A549 (cell line): Measurements from ENCODE around the gene SMCO2. TPM values are rescaled to one million over a fixed set of nuclear protein-coding genes. Genes with fewer than 3 reads are reported as not detected.

ENCODE experiments used
- ATAC-seq, 2 experiments: fragments of 200-7000 bp in 1 of 2; fragments of >200 bp in 1 of 2; cut with Nextera tagmentation in 1 of 2; cut with Tn5 transposase in 1 of 2; 3 replicates each; pipeline versions ENCODE4 v1.8.0 to v1.9.1; 2018 to 2020; ENCODE audit warnings: mild to moderate bottlenecking in 1 of 2, moderate library complexity in 1 of 2
- CTCF ChIA-PET: fragments of 300-600 bp; sonication (Branson Sonifier 250); formaldehyde crosslinking; extraction: SDS; loops from one replicate; lab custom pipeline; 2021; ENCODE audit warnings: antibody characterized with exemption, inconsistent platforms; lab: Yijun Ruan, JAX
- POLR2A ChIA-PET: fragments of 350-600 bp; formaldehyde crosslinking; extraction: SDS; loops from one replicate; lab custom pipeline; 2021; ENCODE audit warnings: antibody characterized with exemption, inconsistent platforms; lab: Yijun Ruan, JAX
- DNase-seq, 2 experiments: peaks; one replicate each; pipeline versions ENCODE4 v3.0.0 to v3.0.0-alpha.2; 2011 to 2016; ENCODE audit warnings: low read depth in 1 of 2, low spot score in 1 of 2
- FAIRE-seq: peaks from 2 replicates; lab custom pipeline; 2011; peaks lifted over from hg19 to GRCh38; lab: Jason Lieb, UNC
- H3K27ac ChIP-seq, 2 experiments: fragments of >200 bp; sonication (Bioruptor Twin); formaldehyde crosslinking; 3 replicates each; pipeline ENCODE4 v1.5.1; 2016 to 2017
- H3K4me1 ChIP-seq: fragments of >200 bp; sonication (Bioruptor Twin); formaldehyde crosslinking; 3 replicates; pipeline ENCODE4 v1.6.1; 2016
- H3K4me2 ChIP-seq: fragments of >200 bp; sonication (Bioruptor Twin); formaldehyde crosslinking; 3 replicates; pipeline ENCODE4 v1.6.1; 2016
- H3K4me3 ChIP-seq: fragments of >200 bp; sonication (Bioruptor Twin); formaldehyde crosslinking; 3 replicates; pipeline ENCODE4 v1.5.1; 2016
- H3K9me3 ChIP-seq: fragments of >200 bp; sonication (Bioruptor Twin); formaldehyde crosslinking; 3 replicates; pipeline ENCODE4 v1.6.1; 2016
- CEBPB ChIP-seq, 2 experiments: fragments of >200 bp in 1 of 2; sonication (Bioruptor Twin) in 1 of 2; formaldehyde crosslinking in 1 of 2; IDR thresholded peaks; 2 replicates each; pipeline ENCODE4 v1.6.1; 2012 to 2016
- CHD2 ChIP-seq: fragments of 150-350 bp; IDR thresholded peaks from 2 replicates; pipeline ENCODE4 v1.6.1; 2014; ENCODE audit warnings: low read length; ENCODE audit not compliant: partially characterized antibody
- CHD4 ChIP-seq: fragments of 200-600 bp; sonication (generic); IDR thresholded peaks from 2 replicates; pipeline ENCODE4 v1.6.1; 2016; ENCODE audit warnings: antibody characterized with exemption, mild to moderate bottlenecking, borderline replicate concordance
- EHF ChIP-seq: fragments of 250-450 bp; sonication (Bioruptor Pico); IDR thresholded peaks from 2 replicates; pipeline ENCODE4 v1.5.0; 2020; ENCODE audit warnings: mild to moderate bottlenecking
- EP300 ChIP-seq, 2 experiments: fragments of >200 bp; sonication (Bioruptor Twin); formaldehyde crosslinking; IDR thresholded peaks; 2 replicates in 1 of 2; 3 replicates in 1 of 2; pipeline ENCODE4 v1.6.1; 2016 to 2017
- ESRRA ChIP-seq: fragments of 150-350 bp; IDR thresholded peaks from 2 replicates; pipeline ENCODE4 v1.6.1; 2014; ENCODE audit warnings: mild to moderate bottlenecking, low read length, borderline replicate concordance
- HOXA7 ChIP-seq: fragments of 250-450 bp; sonication (Bioruptor Pico); IDR thresholded peaks from 2 replicates; pipeline ENCODE4 v1.5.0; 2020; ENCODE audit warnings: mild to moderate bottlenecking, moderate library complexity
- HOXB13 ChIP-seq: fragments of 250-450 bp; sonication (Bioruptor Pico); IDR thresholded peaks from 2 replicates; pipeline ENCODE4 v1.5.0; 2020; ENCODE audit warnings: low read depth, mild to moderate bottlenecking, moderate library complexity
- JUNB ChIP-seq: fragments of >200 bp; sonication (Bioruptor Twin); formaldehyde crosslinking; IDR thresholded peaks from 2 replicates; pipeline ENCODE4 v1.6.1; 2016
- KDM1A ChIP-seq: fragments of 200-600 bp; sonication (generic); IDR thresholded peaks from 2 replicates; pipeline ENCODE4 v1.6.1; 2016; ENCODE audit warnings: low read depth, mild to moderate bottlenecking
- KDM5A ChIP-seq: fragments of 200-600 bp; sonication (generic); IDR thresholded peaks from 2 replicates; pipeline ENCODE4 v1.6.1; 2016; ENCODE audit warnings: antibody characterized with exemption, mild to moderate bottlenecking
- MAFK ChIP-seq: fragments of 450-650 bp; IDR thresholded peaks from 2 replicates; pipeline ENCODE4 v1.6.1; 2014; ENCODE audit not compliant: partially characterized antibody
- MAZ ChIP-seq: fragments of 150-350 bp; IDR thresholded peaks from 2 replicates; pipeline ENCODE4 v1.6.1; 2014; ENCODE audit warnings: antibody characterized with exemption, low read depth, low read length, borderline replicate concordance
- MYC ChIP-seq: IDR thresholded peaks from 2 replicates; pipeline ENCODE4 v1.6.1; 2012; ENCODE audit warnings: mild to moderate bottlenecking, inconsistent platforms, low read length, improper control_type of control experiment, borderline replicate concordance
- NPAS2 ChIP-seq: fragments of 250-450 bp; sonication (Bioruptor Pico); IDR thresholded peaks from 2 replicates; pipeline ENCODE4 v1.8.0; 2022; ENCODE audit warnings: mild to moderate bottlenecking, moderate library complexity, borderline replicate concordance
- NR3C1 ChIP-seq: fragments of >200 bp; sonication (Bioruptor Twin); formaldehyde crosslinking; IDR thresholded peaks from 3 replicates; pipeline ENCODE4 v1.6.1; 2017
- PHF8 ChIP-seq: fragments of 200-600 bp; sonication (generic); IDR thresholded peaks from 2 replicates; pipeline ENCODE4 v1.6.1; 2016; ENCODE audit warnings: low read depth, mild to moderate bottlenecking, antibody characterized with exemption, moderate library complexity, borderline replicate concordance
- RAD21 ChIP-seq, 2 experiments: fragments of >200 bp in 1 of 2; sonication (Bioruptor Twin) in 1 of 2; formaldehyde crosslinking in 1 of 2; IDR thresholded peaks in 1 of 2; conservative IDR thresholded peaks in 1 of 2; 2 replicates in 1 of 2; 3 replicates in 1 of 2; pipeline ENCODE4 v1.6.1; 2012 to 2018; ENCODE audit warnings: inconsistent platforms in 1 of 2
- RNF2 ChIP-seq: fragments of 200-600 bp; sonication (generic); IDR thresholded peaks from 2 replicates; pipeline ENCODE4 v1.6.1; 2016; ENCODE audit warnings: low read depth, mild to moderate bottlenecking, antibody characterized with exemption, moderate library complexity, borderline replicate concordance
- SREBF2 ChIP-seq: fragments of 450-650 bp; IDR thresholded peaks from 2 replicates; pipeline ENCODE4 v1.6.1; 2014; ENCODE audit warnings: mild to moderate bottlenecking, moderate library complexity
- TFCP2L1 ChIP-seq: fragments of 250-450 bp; sonication (Bioruptor Pico); IDR thresholded peaks from 2 replicates; pipeline ENCODE4 v1.5.0; 2021; ENCODE audit warnings: mild to moderate bottlenecking
- TP53 ChIP-seq: fragments of 250-450 bp; sonication (Bioruptor Pico); IDR thresholded peaks from 2 replicates; pipeline ENCODE4 v1.5.0; 2021; ENCODE audit warnings: mild to moderate bottlenecking, moderate library complexity
- ZC3H11A ChIP-seq: fragments of 450-650 bp; IDR thresholded peaks from 2 replicates; pipeline ENCODE4 v1.6.1; 2014; ENCODE audit warnings: antibody characterized with exemption, mild to moderate bottlenecking
- ZFP36 ChIP-seq: fragments of 450-650 bp; IDR thresholded peaks from 2 replicates; pipeline ENCODE4 v1.6.1; 2014; ENCODE audit warnings: borderline replicate concordance; ENCODE audit not compliant: partially characterized antibody
- ZNF302 ChIP-seq: fragments of 250-450 bp; sonication (Bioruptor Pico); IDR thresholded peaks from 2 replicates; pipeline ENCODE4 v1.9.0; 2021; ENCODE audit warnings: inconsistent platforms, mild to moderate bottlenecking, moderate library complexity
- WGBS: methylation state at CpG from one replicate; pipeline ENCODE4 v1.1.6; 2017; ENCODE audit errors: missing lambda C conversion rate; 5-methylcytosine and 5-hydroxymethylcytosine counted together
- polyA plus RNA-seq, 4 experiments: library from polyadenylated mRNA; depleted of rRNA in 3 of 4; stranded (reverse); fragments of >200 nt; fragmentation: RNase III in 1 of 4; extraction: RNeasy Plus Mini Kit Qiagen cat#74134 plus additional on column Dnase treatment in 1 of 4; gene quantifications; 2 replicates in 3 of 4; 3 replicates in 1 of 4; pipeline ENCODE4 v1.2.3, GENCODE V29; 2011 to 2017
- TF ChIP-seq, protein P1 (sequence below): fragments of 450-650 bp; IDR thresholded peaks from 2 replicates; pipeline ENCODE4 v1.6.1; 2014; ENCODE audit warnings: antibody characterized with exemption
- TF ChIP-seq, protein P2 (sequence below): IDR thresholded peaks from 2 replicates; pipeline ENCODE4 v1.6.1; 2012

SMCO2 gene
- polyA plus RNA-seq, 2 of the 4 experiments (the other 2 are of a cell fraction) = 0.14 to 0.28 TPM

DNA sequence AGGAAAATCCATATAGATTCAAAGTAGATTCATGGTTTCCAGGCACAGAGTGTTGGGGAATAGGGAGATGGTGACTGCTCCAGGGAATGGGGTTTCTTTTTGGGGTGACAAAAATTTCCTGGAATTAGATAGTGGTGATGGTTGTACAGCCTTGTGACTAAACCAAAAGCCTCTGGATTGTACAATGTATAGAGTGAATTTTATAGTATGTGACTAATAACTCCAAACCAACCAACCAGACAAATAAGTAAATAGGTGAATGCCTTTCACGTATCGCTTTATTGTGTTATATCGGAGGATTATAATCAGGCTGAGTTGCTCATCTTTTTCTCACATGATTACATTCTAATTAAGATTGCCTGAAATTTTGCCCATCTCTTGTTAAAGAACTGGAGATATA lies 52.8 kb downstream of the SMCO2 start:
- Histone ChIP-seq H3K27ac (no peak overlapping the region), H3K4me2 (no peak overlapping the region), H3K4me1 (no peaks in the 10 kb centered on the region), H3K4me3 (no peak overlapping the region), H3K9me3 (no peaks in the 10 kb centered on the region)
- no peak for ATAC-seq
- FAIRE-seq = no peak
- ChIA-PET POLR2A (no interaction called here), CTCF (no interaction called here)
- TF ChIP-seq TFCP2L1 (CRISPR knock-in tag) (no peak), RAD21 (conservative IDR thresholded peaks at IDR 0.05 in 1 of 2, IDR thresholded peaks at IDR 0.05 in 1 of 2) (no peak), HOXA7 (no peak), HOXB13 (CRISPR knock-in tag) (no peak), JUNB (no peak), NPAS2 (CRISPR knock-in tag) (no peak), ZFP36 (no peak), CHD4 (no peak), SREBF2 (no peak), TP53 (CRISPR knock-in tag) (no peak)
- no peak for DNase-seq
- WGBS = 88% methylated on average over 3 of the region's 3 CpGs

DNA sequence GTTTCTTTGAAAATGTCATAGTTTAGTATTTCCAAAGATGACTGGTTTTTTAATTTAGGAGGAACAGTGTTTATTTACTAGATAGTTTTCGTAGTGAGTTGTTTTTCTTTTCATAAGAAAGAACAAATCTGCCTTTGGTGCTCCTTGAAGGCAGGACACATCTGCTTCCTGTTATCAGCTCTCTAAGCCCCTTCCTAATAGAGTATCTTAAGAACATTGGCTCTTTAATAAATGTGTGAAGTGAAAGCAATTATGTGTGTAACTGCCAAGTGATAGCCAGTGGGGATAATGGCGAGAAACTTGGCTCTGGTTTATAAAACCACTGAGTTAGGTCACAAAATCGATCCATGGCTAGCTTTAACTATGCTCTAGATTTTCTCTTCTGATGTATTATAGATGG lies 54.0 kb downstream of the SMCO2 start:
- Histone ChIP-seq H3K4me2 (no peak overlapping the region), H3K4me3 (no peak overlapping the region), H3K27ac (no peak overlapping the region), H3K9me3 (no peaks in the 10 kb centered on the region), H3K4me1 (no peaks in the 10 kb centered on the region)
- TF ChIP-seq MAZ = no peak
- no peak for TF ChIP-seq CEBPB (IDR thresholded peaks at IDR 0.05)
- no peak for TF ChIP-seq CHD2
- TF ChIP-seq TP53 (CRISPR knock-in tag) = no peak
- no peak for TF ChIP-seq JUNB
- no peak for TF ChIP-seq ZNF302 (CRISPR knock-in tag)
- no peak for TF ChIP-seq RNF2
- TF ChIP-seq, protein P1, sequence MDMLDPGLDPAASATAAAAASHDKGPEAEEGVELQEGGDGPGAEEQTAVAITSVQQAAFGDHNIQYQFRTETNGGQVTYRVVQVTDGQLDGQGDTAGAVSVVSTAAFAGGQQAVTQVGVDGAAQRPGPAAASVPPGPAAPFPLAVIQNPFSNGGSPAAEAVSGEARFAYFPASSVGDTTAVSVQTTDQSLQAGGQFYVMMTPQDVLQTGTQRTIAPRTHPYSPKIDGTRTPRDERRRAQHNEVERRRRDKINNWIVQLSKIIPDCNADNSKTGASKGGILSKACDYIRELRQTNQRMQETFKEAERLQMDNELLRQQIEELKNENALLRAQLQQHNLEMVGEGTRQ = no peak
- TF ChIP-seq KDM5A = no peak
- TF ChIP-seq ESRRA = no peak
- no peak for TF ChIP-seq PHF8
- no peak for TF ChIP-seq ZFP36
- TF ChIP-seq EHF = no peak
- TF ChIP-seq MYC = no peak
- TF ChIP-seq ZC3H11A = no peak
- no peak for TF ChIP-seq MAFK
- TF ChIP-seq, protein P2, sequence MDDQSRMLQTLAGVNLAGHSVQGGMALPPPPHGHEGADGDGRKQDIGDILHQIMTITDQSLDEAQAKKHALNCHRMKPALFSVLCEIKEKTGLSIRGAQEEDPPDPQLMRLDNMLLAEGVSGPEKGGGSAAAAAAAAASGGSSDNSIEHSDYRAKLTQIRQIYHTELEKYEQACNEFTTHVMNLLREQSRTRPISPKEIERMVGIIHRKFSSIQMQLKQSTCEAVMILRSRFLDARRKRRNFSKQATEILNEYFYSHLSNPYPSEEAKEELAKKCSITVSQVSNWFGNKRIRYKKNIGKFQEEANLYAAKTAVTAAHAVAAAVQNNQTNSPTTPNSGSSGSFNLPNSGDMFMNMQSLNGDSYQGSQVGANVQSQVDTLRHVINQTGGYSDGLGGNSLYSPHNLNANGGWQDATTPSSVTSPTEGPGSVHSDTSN = no peak
- no peak for TF ChIP-seq KDM1A
- TF ChIP-seq NR3C1 = no peak
- no peak for TF ChIP-seq EP300 (IDR thresholded peaks at IDR 0.05)
- WGBS = 74% methylated on average over 3 of the region's 3 CpGs
- CTCF ChIA-PET = interaction anchor here (2.2 kb wide), 1 partner anchor 76 kb away, joined by 4 read pairs; no protein-coding TSS in a partner anchor
- DNase-seq = no peak
- no peak for FAIRE-seq
- POLR2A ChIA-PET = no interaction called here
- no peak for ATAC-seq
